Tibial nerve (tissue), 4 donors: ENCODE measurements around the gene B3GNT4.

ENCODE experiments used
- CTCF ChIP-seq, 5 experiments: fragments of 200-600 bp in 3 of 5; fragments of 450-650 bp in 2 of 5; sonication (generic) in 3 of 5; IDR thresholded peaks; one replicate each; pipeline ENCODE4 v1.5.1; 2016 to 2019; ENCODE audit warnings: antibody characterized with exemption in 5 of 5, mild to moderate bottlenecking in 3 of 5, moderate library complexity in 2 of 5
- EP300 ChIP-seq, 2 donors: sonication (generic); formaldehyde crosslinking; IDR thresholded peaks; one replicate each; pipeline ENCODE4 v1.6.1; 2017; ENCODE audit warnings: antibody characterized with exemption in 2 of 2, mild to moderate bottlenecking in 1 of 2
- POLR2A ChIP-seq, 2 donors: fragments of 450-650 bp; IDR thresholded peaks; one replicate each; pipeline ENCODE4 v1.6.1; 2017; ENCODE audit warnings: antibody characterized with exemption in 2 of 2, mild to moderate bottlenecking in 2 of 2, moderate library complexity in 2 of 2

DNA sequence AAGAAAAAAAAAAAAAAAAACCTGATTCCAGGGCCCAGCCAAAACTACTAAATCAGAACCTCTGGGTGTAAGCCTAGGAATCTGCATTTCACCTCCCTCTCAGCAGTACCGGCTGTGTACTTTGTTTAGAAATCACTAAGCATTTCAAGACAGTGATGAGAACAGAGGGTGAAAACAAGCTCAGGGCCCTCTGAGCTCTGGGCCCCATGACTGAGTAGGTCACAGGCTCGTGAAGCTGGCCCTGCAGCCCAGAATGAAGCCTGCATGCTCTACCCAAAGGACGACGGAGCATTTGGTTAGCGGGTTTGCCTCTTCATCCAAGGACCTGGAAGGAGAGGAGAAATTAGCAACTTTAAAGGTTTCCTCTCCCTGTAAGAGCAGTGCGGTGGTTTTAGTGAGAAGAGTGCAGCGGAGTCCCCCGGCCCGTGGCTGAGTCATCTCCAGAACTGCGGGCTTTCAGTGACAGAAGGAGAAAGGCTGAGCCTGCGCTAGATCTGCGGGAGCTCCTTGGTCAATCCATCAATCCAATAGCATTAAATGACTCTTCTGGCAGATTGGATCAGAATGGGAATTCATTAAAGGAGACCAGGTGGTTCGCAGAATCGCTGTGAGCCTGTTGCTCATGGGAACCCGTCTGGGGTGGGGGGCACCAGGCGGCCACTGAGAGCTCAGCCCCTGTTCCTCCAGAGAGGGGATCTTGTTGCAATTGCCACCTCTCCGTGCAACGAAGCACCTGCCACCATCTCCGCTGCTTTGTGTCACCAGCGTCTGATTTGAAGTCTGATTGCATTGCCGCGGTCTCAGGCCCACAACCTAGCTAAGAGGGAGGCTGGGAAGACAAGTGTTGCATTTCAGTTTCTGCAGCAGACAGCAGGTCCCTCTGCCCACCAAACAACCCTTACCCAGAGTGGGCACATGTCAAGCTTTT is 36.8 kb upstream of the B3GNT4 start:
- TF ChIP-seq CTCF (IDR thresholded peaks at IDR 0.05) (no peak), EP300 (IDR thresholded peaks at IDR 0.05) (no peak), POLR2A (IDR thresholded peaks at IDR 0.05) (no peak)
